ENCODE results near the gene HDDC2. TPM values are rescaled to one million over a fixed set of nuclear protein-coding genes. Genes with fewer than 3 reads are reported as not detected.
A peak's percentile ranks its signal among the peaks of the same experiment; 100 is the strongest.

The HDDC2 gene
- total RNA-seq, 2 donors from 2014 or later, result 76.4 to 108 TPM

GRCh38 chr6:125346201-125346925 lies 44.6 kb upstream of the HDDC2 start:
- Mint-ChIP-seq H3K4me1 (no peaks in the 10 kb centered on the region), H3K27ac (no peak overlapping the region), H3K36me3 (ENCODE audit: low read depth) (no peaks in the 10 kb centered on the region), H3K27me3 (ENCODE audit: insufficient read depth) (no peaks in the 10 kb centered on the region), H3K9me3 (no peaks in the 10 kb centered on the region), H3K4me3 (no peak overlapping the region)
- peak; percentile 45 for DNase-seq
- Histone ChIP-seq H3K4me1 (ENCODE audit: control insufficient read depth, insufficient read depth, low read length) (no peaks in the 10 kb centered on the region), H3K27me3 (ENCODE audit: control insufficient read depth, insufficient read depth, low read length, poor library complexity, severe bottlenecking) (no peaks in the 10 kb centered on the region), H3K9me3 (ENCODE audit: control insufficient read depth, low read length) (no peaks in the 10 kb centered on the region), H3K36me3 (ENCODE audit: control insufficient read depth, insufficient read depth, low read length) (no peaks in the 10 kb centered on the region), H3K4me3 (ENCODE audit: low read length) (no peak overlapping the region), H3K9ac (ENCODE audit: extremely low read depth, low read length, poor library complexity, severe bottlenecking) (no peak overlapping the region), H3K27ac (ENCODE audit: low read depth, low read length) (no peak overlapping the region)
- 81 to 90% methylated on average over 6 to 11 of the region's 11 CpGs for WGBS, 2 experiments (ENCODE audit: insufficient coverage in 1 of 2, insufficient read length in 1 of 2)
- TF ChIP-seq CTCF (conservative IDR thresholded peaks at IDR 0.05), result no peak

DNA sequence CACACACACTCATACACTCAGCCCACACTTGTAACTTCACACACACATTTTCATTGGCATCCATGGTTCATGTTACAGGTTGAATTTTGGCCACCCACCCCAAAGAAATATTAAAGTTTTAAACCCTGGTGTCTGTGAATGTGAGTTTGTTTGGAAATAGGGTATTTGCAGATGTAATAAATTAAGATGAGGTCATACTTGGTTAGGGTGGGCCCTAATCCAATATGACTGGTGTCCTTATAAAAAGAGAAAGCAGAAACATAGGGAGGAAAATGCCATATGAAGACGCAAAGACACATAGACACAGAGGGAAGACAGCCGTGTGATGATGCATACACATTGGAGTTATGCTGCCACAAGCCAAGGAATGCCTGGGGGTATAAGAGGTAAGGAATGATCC lies 39.7 kb upstream of the HDDC2 start:
- WGBS, 2 experiments (ENCODE audit: insufficient coverage in 1 of 2, insufficient read length in 1 of 2), result 71 to 77% methylated on average over 2 of the region's 2 CpGs
- Mint-ChIP-seq H3K27ac (no peak overlapping the region), H3K36me3 (ENCODE audit: low read depth) (no peaks in the 10 kb centered on the region), H3K9me3 (no peaks in the 10 kb centered on the region), H3K4me1 (no peaks in the 10 kb centered on the region), H3K27me3 (ENCODE audit: insufficient read depth) (no peaks in the 10 kb centered on the region), H3K4me3 (no peak overlapping the region)
- no peak for DNase-seq
- Histone ChIP-seq H3K27ac (ENCODE audit: low read depth, low read length) (no peak overlapping the region), H3K4me3 (ENCODE audit: low read length) (no peak overlapping the region), H3K9ac (ENCODE audit: extremely low read depth, low read length, poor library complexity, severe bottlenecking) (no peak overlapping the region), H3K9me3 (ENCODE audit: control insufficient read depth, low read length) (no peaks in the 10 kb centered on the region), H3K36me3 (ENCODE audit: control insufficient read depth, insufficient read depth, low read length) (no peaks in the 10 kb centered on the region), H3K27me3 (ENCODE audit: control insufficient read depth, insufficient read depth, low read length, poor library complexity, severe bottlenecking) (no peaks in the 10 kb centered on the region), H3K4me1 (ENCODE audit: control insufficient read depth, insufficient read depth, low read length) (no peaks in the 10 kb centered on the region)
- TF ChIP-seq CTCF (conservative IDR thresholded peaks at IDR 0.05), result no peak

- H3K4me1 Mint-ChIP-seq, result no peaks in the 10 kb centered on the region
Measured at GRCh38 chr6:125340991-125341390, 39.2 kb upstream of the HDDC2 start.

More at GRCh38 chr6:125340991-125341390, 39.2 kb upstream of the HDDC2 start:
- no peaks in the 10 kb centered on the region for H3K27me3 Mint-ChIP-seq (ENCODE audit: insufficient read depth)
- H3K4me3 ChIP-seq (ENCODE audit: low read length), result no peak overlapping the region
- no peak overlapping the region for H3K4me3 Mint-ChIP-seq
- H3K9ac ChIP-seq (ENCODE audit: extremely low read depth, low read length, poor library complexity, severe bottlenecking), result no peak overlapping the region
- H3K36me3 ChIP-seq (ENCODE audit: control insufficient read depth, insufficient read depth, low read length), result no peaks in the 10 kb centered on the region
- H3K4me1 ChIP-seq (ENCODE audit: control insufficient read depth, insufficient read depth, low read length), result no peaks in the 10 kb centered on the region
- H3K27me3 ChIP-seq (ENCODE audit: control insufficient read depth, insufficient read depth, low read length, poor library complexity, severe bottlenecking), result no peaks in the 10 kb centered on the region
- no peaks in the 10 kb centered on the region for H3K9me3 Mint-ChIP-seq
- no peak overlapping the region for H3K27ac ChIP-seq (ENCODE audit: low read depth, low read length)
- H3K36me3 Mint-ChIP-seq (ENCODE audit: low read depth), result no peaks in the 10 kb centered on the region
- DNase-seq, result no peak
- no peak overlapping the region for H3K27ac Mint-ChIP-seq
- H3K9me3 ChIP-seq (ENCODE audit: control insufficient read depth, low read length), result no peaks in the 10 kb centered on the region
- no peak for TF ChIP-seq CTCF (conservative IDR thresholded peaks at IDR 0.05)
- 96 to 100% methylated on average over 2 of the region's 2 CpGs for WGBS, 2 experiments (ENCODE audit: insufficient coverage in 1 of 2, insufficient read length in 1 of 2)
